Lower leg skin (tissue), 3 donors: ENCODE measurements around the gene PREX1.
"Not testable (repeated sequence)": the region's sequence is repeated elsewhere in the genome, so short reads cannot be mapped to it uniquely, and the experiment has no call there.

ENCODE experiments used
- POLR2A ChIP-seq, 2 donors: fragments of 450-650 bp; IDR thresholded peaks; one replicate each; pipeline ENCODE4 v1.6.1; 2016 to 2017; ENCODE audit warnings: antibody characterized with exemption in 2 of 2, mild to moderate bottlenecking in 1 of 2, moderate library complexity in 1 of 2
- TF ChIP-seq, protein P1 (sequence below), 3 donors: fragments of 450-650 bp; IDR thresholded peaks; one replicate each; pipeline ENCODE4 v1.5.1; 2016; ENCODE audit warnings: antibody characterized with exemption in 3 of 3, mild to moderate bottlenecking in 3 of 3, moderate library complexity in 2 of 3

GRCh38 chr20:48775545-48775944, 52.3 kb downstream of the PREX1 start:
- not testable (repeated sequence) for TF ChIP-seq POLR2A (IDR thresholded peaks at IDR 0.05)
- TF ChIP-seq, protein P1, sequence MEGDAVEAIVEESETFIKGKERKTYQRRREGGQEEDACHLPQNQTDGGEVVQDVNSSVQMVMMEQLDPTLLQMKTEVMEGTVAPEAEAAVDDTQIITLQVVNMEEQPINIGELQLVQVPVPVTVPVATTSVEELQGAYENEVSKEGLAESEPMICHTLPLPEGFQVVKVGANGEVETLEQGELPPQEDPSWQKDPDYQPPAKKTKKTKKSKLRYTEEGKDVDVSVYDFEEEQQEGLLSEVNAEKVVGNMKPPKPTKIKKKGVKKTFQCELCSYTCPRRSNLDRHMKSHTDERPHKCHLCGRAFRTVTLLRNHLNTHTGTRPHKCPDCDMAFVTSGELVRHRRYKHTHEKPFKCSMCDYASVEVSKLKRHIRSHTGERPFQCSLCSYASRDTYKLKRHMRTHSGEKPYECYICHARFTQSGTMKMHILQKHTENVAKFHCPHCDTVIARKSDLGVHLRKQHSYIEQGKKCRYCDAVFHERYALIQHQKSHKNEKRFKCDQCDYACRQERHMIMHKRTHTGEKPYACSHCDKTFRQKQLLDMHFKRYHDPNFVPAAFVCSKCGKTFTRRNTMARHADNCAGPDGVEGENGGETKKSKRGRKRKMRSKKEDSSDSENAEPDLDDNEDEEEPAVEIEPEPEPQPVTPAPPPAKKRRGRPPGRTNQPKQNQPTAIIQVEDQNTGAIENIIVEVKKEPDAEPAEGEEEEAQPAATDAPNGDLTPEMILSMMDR (IDR thresholded peaks at IDR 0.05) = not testable (repeated sequence)
